Smooth muscle cell (in vitro differentiated cells): ENCODE data around the gene ATRNL1. TPM values are rescaled to one million over a fixed set of nuclear protein-coding genes. Genes with fewer than 3 reads are reported as not detected.

Source experiments
- DNase-seq: peaks from one replicate; lab custom pipeline; 2025; ENCODE audit not compliant: unreplicated experiment; lab: John Stamatoyannopoulos, UW
- H2AFZ ChIP-seq: fragments of 200-600 bp; sonication (generic); 2 replicates; pipeline ENCODE4 v1.6.0; 2016; ENCODE audit warnings: antibody characterized with exemption, low read depth, mild to moderate bottlenecking
- H3F3A ChIP-seq: fragments of 200-600 bp; sonication (generic); 2 replicates; pipeline ENCODE4 v1.6.0; 2017; ENCODE audit warnings: antibody characterized with exemption, low read depth
- H3K27ac ChIP-seq: fragments of 200-600 bp; sonication (generic); 2 replicates; pipeline ENCODE4 v1.5.1; 2016; ENCODE audit warnings: low read depth, mild to moderate bottlenecking
- H3K27me3 ChIP-seq: fragments of 200-600 bp; sonication (generic); 2 replicates; pipeline ENCODE4 v1.6.1; 2016; ENCODE audit warnings: low read depth, mild to moderate bottlenecking
- H3K36me3 ChIP-seq: fragments of 200-600 bp; sonication (generic); 2 replicates; pipeline ENCODE4 v1.5.1; 2016; ENCODE audit warnings: low read depth
- H3K4me1 ChIP-seq: fragments of 200-600 bp; sonication (generic); 2 replicates; pipeline ENCODE4 v1.5.1; 2016; ENCODE audit warnings: low read depth
- H3K4me2 ChIP-seq: fragments of 200-600 bp; sonication (generic); 2 replicates; pipeline ENCODE4 v1.6.0; 2016; ENCODE audit warnings: mild to moderate bottlenecking
- H3K4me3 ChIP-seq: fragments of 200-600 bp; sonication (generic); 2 replicates; pipeline ENCODE4 v1.5.1; 2016; ENCODE audit warnings: mild to moderate bottlenecking
- H3K79me2 ChIP-seq: fragments of 200-600 bp; sonication (generic); 2 replicates; pipeline ENCODE4 v1.6.0; 2016; ENCODE audit warnings: low read depth, mild to moderate bottlenecking
- H3K9ac ChIP-seq: fragments of 200-600 bp; sonication (generic); 2 replicates; pipeline ENCODE4 v1.6.0; 2016; ENCODE audit warnings: low read depth
- H3K9me3 ChIP-seq: fragments of 200-600 bp; sonication (generic); replicated peaks from 2 replicates; pipeline ENCODE4 v1.5.1; 2016; ENCODE audit warnings: low read depth
- H4K20me1 ChIP-seq: fragments of 200-600 bp; sonication (generic); 2 replicates; pipeline ENCODE4 v1.6.0; 2016; ENCODE audit warnings: low read depth
- WGBS: methylation state at CpG from one replicate; pipeline ENCODE4 v1.1.7; 2016; ENCODE audit warnings: low lambda C conversion rate; 5-methylcytosine and 5-hydroxymethylcytosine counted together
- polyA plus RNA-seq: library from polyadenylated mRNA; unstranded; fragments of >200 nt; fragmentation: Nextera tagmentation; extraction: Ambion mirVana; gene quantifications from 2 replicates; pipeline ENCODE4 v1.2.1, GENCODE V29; 2016
- total RNA-seq: library from RNA; depleted of rRNA; stranded (reverse); fragments of >200 nt; gene quantifications from 2 replicates; pipeline ENCODE4 v1.2.3, GENCODE V29; 2014
- TF ChIP-seq, protein P1 (sequence below): fragments of 200-600 bp; sonication (generic); IDR thresholded peaks from 2 replicates; pipeline ENCODE4 v1.5.1; 2017; ENCODE audit warnings: borderline replicate concordance, mild to moderate bottlenecking, antibody characterized with exemption; ENCODE audit not compliant: insufficient read depth, poor library complexity, severe bottlenecking

ATRNL1 gene
- total and polyA plus RNA-seq, 2 experiments from 2014 or later: 2.7 to 14.9 TPM

DNA sequence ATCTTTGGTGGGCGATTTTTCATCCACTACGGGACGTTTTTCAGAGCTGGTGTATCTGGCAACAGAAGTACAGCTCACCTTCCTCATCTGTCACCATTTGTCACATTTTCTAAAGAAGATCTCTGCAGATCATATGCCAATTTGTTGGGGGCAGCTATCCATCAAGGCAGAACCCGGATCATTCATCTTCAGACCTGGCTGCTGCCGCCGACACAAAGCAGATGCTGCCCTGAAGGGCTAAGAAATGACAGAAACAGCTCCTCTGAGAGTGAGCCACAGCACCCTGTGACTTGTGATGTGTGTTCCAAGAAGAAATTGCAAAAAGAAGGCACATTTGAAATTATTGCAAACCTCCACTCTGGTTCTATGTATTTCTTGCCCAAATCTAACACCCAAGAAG is 888.9 kb downstream of the ATRNL1 start:
- Histone ChIP-seq H3K27ac (no peak overlapping the region), H3K4me1 (peaks cover 4% of the 10 kb centered on the region), H4K20me1 (no peaks in the 10 kb centered on the region), H3K79me2 (no peaks in the 10 kb centered on the region), H2AFZ (no peak overlapping the region), H3K27me3 (no peaks in the 10 kb centered on the region), H3F3A (no peaks in the 10 kb centered on the region), H3K36me3 (no peaks in the 10 kb centered on the region), H3K9ac (no peak overlapping the region), H3K9me3 (no peaks in the 10 kb centered on the region), H3K4me3 (no peak overlapping the region), H3K4me2 (no peak overlapping the region)
- DNase-seq: no peak
- TF ChIP-seq, protein P1, sequence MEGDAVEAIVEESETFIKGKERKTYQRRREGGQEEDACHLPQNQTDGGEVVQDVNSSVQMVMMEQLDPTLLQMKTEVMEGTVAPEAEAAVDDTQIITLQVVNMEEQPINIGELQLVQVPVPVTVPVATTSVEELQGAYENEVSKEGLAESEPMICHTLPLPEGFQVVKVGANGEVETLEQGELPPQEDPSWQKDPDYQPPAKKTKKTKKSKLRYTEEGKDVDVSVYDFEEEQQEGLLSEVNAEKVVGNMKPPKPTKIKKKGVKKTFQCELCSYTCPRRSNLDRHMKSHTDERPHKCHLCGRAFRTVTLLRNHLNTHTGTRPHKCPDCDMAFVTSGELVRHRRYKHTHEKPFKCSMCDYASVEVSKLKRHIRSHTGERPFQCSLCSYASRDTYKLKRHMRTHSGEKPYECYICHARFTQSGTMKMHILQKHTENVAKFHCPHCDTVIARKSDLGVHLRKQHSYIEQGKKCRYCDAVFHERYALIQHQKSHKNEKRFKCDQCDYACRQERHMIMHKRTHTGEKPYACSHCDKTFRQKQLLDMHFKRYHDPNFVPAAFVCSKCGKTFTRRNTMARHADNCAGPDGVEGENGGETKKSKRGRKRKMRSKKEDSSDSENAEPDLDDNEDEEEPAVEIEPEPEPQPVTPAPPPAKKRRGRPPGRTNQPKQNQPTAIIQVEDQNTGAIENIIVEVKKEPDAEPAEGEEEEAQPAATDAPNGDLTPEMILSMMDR: no peak
- 62% methylated on average over 6 of the region's 6 CpGs for WGBS

- 70% methylated on average over 2 of the region's 2 CpGs for WGBS
- Histone ChIP-seq H2AFZ (no peak overlapping the region), H3K27ac (no peak overlapping the region), H3K36me3 (no peaks in the 10 kb centered on the region), H3K4me3 (no peak overlapping the region), H3F3A (no peaks in the 10 kb centered on the region), H3K27me3 (no peaks in the 10 kb centered on the region), H4K20me1 (no peaks in the 10 kb centered on the region), H3K9ac (no peak overlapping the region), H3K79me2 (no peaks in the 10 kb centered on the region), H3K4me2 (no peak overlapping the region), H3K9me3 (no peaks in the 10 kb centered on the region), H3K4me1 (peaks cover 4% of the 10 kb centered on the region)
- TF ChIP-seq, protein P1: no peak
- no peak for DNase-seq
Observed at GRCh38 chr10:115982526-115982925, 889.4 kb downstream of the ATRNL1 start.

- DNase-seq: no peak
- H2AFZ ChIP-seq: no peak overlapping the region
- H3K4me2 ChIP-seq: no peak overlapping the region
- no peaks in the 10 kb centered on the region for H3K27me3 ChIP-seq
- peaks cover 4% of the 10 kb centered on the region for H3K4me1 ChIP-seq
- H4K20me1 ChIP-seq: no peaks in the 10 kb centered on the region
- no peaks in the 10 kb centered on the region for H3K79me2 ChIP-seq
- no peak overlapping the region for H3K27ac ChIP-seq
- no peaks in the 10 kb centered on the region for H3K9me3 ChIP-seq
- no peak overlapping the region for H3K9ac ChIP-seq
- TF ChIP-seq, protein P1: no peak
- H3K4me3 ChIP-seq: no peak overlapping the region
- H3K36me3 ChIP-seq: no peaks in the 10 kb centered on the region
- no peaks in the 10 kb centered on the region for H3F3A ChIP-seq
- 100% methylated on average over 1 of the region's 1 CpG for WGBS
Observed at GRCh38 chr10:115985786-115986185, 892.6 kb downstream of the ATRNL1 start.

DNA sequence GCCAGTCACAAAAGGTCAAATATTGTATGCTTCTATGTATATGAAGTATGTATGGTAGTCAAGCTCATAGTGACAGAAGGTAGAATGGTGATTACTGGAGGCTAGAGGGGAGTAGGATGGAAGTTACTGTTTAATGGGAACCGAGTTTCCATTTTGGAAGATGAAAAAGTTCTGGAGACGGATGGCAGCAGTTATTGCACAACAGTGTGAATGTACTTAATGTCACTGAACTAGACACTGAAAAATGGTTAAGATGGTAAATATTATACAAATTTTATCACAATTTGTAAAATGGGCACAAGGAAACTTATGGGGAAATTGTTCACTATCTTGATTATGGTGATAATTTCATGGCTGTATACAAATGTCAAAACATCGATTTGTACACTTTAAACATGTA is 895.2 kb downstream of the ATRNL1 start:
- no peaks in the 10 kb centered on the region for H3K9me3 ChIP-seq
- no peak overlapping the region for H3K9ac ChIP-seq
- DNase-seq: no peak
- no peaks in the 10 kb centered on the region for H3K36me3 ChIP-seq
- TF ChIP-seq, protein P1: no peak
- no peak overlapping the region for H3K27ac ChIP-seq
- no peaks in the 10 kb centered on the region for H3K79me2 ChIP-seq
- H3K4me1 ChIP-seq: no peaks in the 10 kb centered on the region
- H3K4me2 ChIP-seq: no peak overlapping the region
- no peaks in the 10 kb centered on the region for H4K20me1 ChIP-seq
- H3F3A ChIP-seq: no peaks in the 10 kb centered on the region
- no peaks in the 10 kb centered on the region for H3K27me3 ChIP-seq
- H3K4me3 ChIP-seq: no peak overlapping the region
- H2AFZ ChIP-seq: no peak overlapping the region
- 93% methylated on average over 3 of the region's 3 CpGs for WGBS
